Activated CD8-positive, alpha-beta T cell treated with anti-CD3 and anti-CD28 coated beads, Interleukin-2, amount 10 ng/mL, durations not matched to agents 7 days and 5 days (primary cell): ENCODE measurements around the gene CLEC16A. TPM values are rescaled to one million over a fixed set of nuclear protein-coding genes. Genes with fewer than 3 reads are reported as not detected.

Source experiments
- ATAC-seq: fragments of 150-1000 bp; cut with Tn5 transposase; one replicate; pipeline ENCODE4 v1.10.0; 2021; ENCODE audit warnings: moderate library complexity
- CTCF ChIA-PET: fragments of 350-600 bp; sonication (Branson Sonifier 250); formaldehyde crosslinking; loops from one replicate; lab custom pipeline; 2021; ENCODE audit warnings: antibody characterized with exemption; lab: Charles Lee
- POLR2A ChIA-PET: fragments of 350-600 bp; sonication (Branson Sonifier 250); formaldehyde crosslinking; loops from one replicate; lab custom pipeline; 2021; ENCODE audit warnings: antibody characterized with exemption; lab: Charles Lee
- DNase-seq: peaks from one replicate; pipeline ENCODE4 v3.0.0-alpha.2; 2020
- H3K27ac Mint-ChIP-seq: one replicate; pipeline ENCODE4 v1.8.0; 2021; ENCODE audit warnings: mild to moderate bottlenecking, mixed read lengths
- H3K27me3 Mint-ChIP-seq: one replicate; pipeline ENCODE4 v1.8.0; 2021; ENCODE audit warnings: low read depth, mixed read lengths
- H3K36me3 Mint-ChIP-seq: one replicate; pipeline ENCODE4 v1.8.0; 2021; ENCODE audit warnings: low read depth, mixed read lengths
- H3K4me1 Mint-ChIP-seq: one replicate; pipeline ENCODE4 v1.8.0; 2021; ENCODE audit warnings: low read depth, mixed read lengths
- H3K4me3 Mint-ChIP-seq: one replicate; pipeline ENCODE4 v1.8.0; 2021; ENCODE audit warnings: mild to moderate bottlenecking, mixed read lengths
- H3K9me3 Mint-ChIP-seq: one replicate; pipeline ENCODE4 v1.8.0; 2022; ENCODE audit warnings: mixed read lengths; ENCODE audit not compliant: insufficient read depth
- total RNA-seq, 2 experiments: library from RNA; stranded (reverse); gene quantifications; one replicate each; pipeline ENCODE4 v1.2.3, GENCODE V29; 2021

CLEC16A gene
- total RNA-seq, 2 experiments from 2014 or later, result 32.8 to 38.5 TPM

DNA sequence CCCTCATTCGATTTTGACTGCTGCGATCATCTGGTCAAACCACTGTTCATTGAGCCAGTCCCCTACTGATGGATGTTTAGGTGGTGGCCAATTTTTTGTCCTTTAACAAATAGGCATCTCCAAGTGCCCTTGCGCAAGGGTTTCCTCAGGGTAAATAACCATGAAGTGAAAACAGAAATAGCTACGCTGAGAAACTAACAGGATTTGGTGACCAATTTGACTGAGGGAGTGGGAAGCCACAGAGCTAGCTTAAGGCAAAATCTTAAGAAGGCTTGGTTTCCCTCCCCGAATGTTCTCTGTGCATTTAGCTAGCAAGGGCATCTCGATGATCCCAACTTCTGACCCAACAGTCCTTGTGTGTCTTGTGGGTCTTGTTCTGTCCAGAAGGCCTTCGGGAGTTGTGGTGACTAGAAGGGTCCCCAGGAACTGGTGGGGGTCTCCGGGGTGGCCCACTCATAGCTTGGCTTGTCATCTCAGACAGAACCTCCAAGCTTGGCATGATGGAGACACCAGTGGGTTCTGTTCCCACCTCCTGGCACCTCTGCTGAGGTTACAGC is 194.5 kb downstream of the CLEC16A start:
- Mint-ChIP-seq H3K36me3 (peaks cover 45% of the 10 kb centered on the region), H3K27ac (peak overlapping the region; percentile 88), H3K4me1 (peaks cover 90% of the 10 kb centered on the region), H3K4me3 (peak overlapping the region; percentile 57), H3K27me3 (no peaks in the 10 kb centered on the region), H3K9me3 (no peaks in the 10 kb centered on the region)
- ATAC-seq, result no peak
- CTCF ChIA-PET, result interaction anchor here (1.2 to 1.8 kb wide), 4 partner anchors 9 to 168 kb away, joined by 3 to 10 read pairs (median 4); no protein-coding TSS in a partner anchor
- no peak for DNase-seq
- POLR2A ChIA-PET, result interaction anchor here (0.9 to 1.3 kb wide), 2 partner anchors 13 to 34 kb away, joined by 3 read pairs; no protein-coding TSS in a partner anchor

DNA sequence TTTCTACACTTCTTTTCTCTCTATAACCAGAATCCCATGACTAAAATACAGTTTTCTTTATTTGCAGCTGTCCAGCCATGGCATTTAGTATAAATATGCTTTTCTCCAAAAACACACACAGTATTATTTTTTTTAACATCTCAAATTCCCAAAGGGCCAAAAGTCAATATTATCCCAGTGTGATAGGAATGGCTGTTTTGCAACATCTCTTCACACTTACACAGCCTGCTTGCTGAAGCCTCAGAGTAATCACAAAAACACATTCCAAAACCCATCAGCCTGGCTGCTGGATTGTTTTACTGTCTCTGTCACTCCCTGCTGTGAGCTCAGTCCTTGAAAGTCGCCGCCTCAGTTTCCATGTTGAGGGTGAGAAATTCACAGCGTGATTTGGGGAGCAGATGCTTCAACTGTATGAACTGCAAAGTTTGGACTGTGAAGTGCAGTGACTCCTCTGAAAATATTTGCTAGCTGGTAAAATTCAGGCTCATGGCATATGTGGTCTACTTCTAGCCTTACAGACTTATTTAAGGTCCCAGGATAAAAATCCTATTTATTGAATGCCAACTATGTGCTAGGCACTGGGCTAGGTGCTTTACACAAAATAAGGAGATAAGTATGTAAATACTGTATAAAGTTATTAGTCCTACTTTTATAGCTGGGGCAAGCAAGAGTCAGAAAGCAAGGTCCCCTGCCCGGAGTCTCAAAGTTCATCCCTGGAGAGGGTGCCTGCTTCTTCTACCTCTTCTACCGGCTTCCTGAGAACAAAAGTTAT is 195.1 kb downstream of the CLEC16A start:
- no peaks in the 10 kb centered on the region for H3K27me3 Mint-ChIP-seq
- peak overlapping the region; percentile 88 for H3K27ac Mint-ChIP-seq
- ChIA-PET CTCF (interaction anchor here (1.0 to 1.8 kb wide), 6 partner anchors 10 to 168 kb away, joined by 3 to 10 read pairs (median 4); no protein-coding TSS in a partner anchor), POLR2A (interaction anchor here (0.8 to 1.6 kb wide), 6 partner anchors 12 to 112 kb away, joined by 3 to 7 read pairs (median 3); no protein-coding TSS in a partner anchor)
- no peaks in the 10 kb centered on the region for H3K9me3 Mint-ChIP-seq
- peaks cover 44% of the 10 kb centered on the region for H3K36me3 Mint-ChIP-seq
- no peak for DNase-seq
- peak overlapping the region; percentile 57 for H3K4me3 Mint-ChIP-seq
- no peak for ATAC-seq
- H3K4me1 Mint-ChIP-seq, result peaks cover 93% of the 10 kb centered on the region

DNA sequence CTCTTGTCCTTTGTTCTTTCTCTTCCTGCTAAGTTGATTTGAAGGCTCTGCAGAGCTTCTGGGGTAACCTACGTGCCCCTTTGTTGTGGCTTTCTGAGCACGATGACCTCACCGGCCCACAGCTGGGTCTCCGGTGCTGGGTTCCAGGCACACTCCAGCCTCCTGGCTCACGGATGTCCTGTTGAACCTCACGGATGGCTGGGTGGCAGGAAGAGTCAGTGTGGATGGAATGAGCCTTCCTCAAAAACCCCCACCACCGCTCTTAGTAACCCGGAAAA is 195.7 kb downstream of the CLEC16A start:
- H3K36me3 Mint-ChIP-seq, result peaks cover 41% of the 10 kb centered on the region
- H3K27me3 Mint-ChIP-seq, result no peaks in the 10 kb centered on the region
- DNase-seq (peak; percentile 85), ATAC-seq (peak; percentile 90)
- H3K9me3 Mint-ChIP-seq, result no peaks in the 10 kb centered on the region
- H3K4me1 Mint-ChIP-seq, result peaks cover 88% of the 10 kb centered on the region
- ChIA-PET POLR2A (interaction anchor here (0.8 to 1.6 kb wide), 6 partner anchors 12 to 115 kb away, joined by 3 to 7 read pairs (median 3); no protein-coding TSS in a partner anchor), CTCF (interaction anchor here (1.0 to 1.8 kb wide), 5 partner anchors 11 to 115 kb away, joined by 3 to 10 read pairs (median 4); no protein-coding TSS in a partner anchor)
- H3K27ac Mint-ChIP-seq, result peak overlapping the region; percentile 88
- H3K4me3 Mint-ChIP-seq, result peak overlapping the region; percentile 57

DNA sequence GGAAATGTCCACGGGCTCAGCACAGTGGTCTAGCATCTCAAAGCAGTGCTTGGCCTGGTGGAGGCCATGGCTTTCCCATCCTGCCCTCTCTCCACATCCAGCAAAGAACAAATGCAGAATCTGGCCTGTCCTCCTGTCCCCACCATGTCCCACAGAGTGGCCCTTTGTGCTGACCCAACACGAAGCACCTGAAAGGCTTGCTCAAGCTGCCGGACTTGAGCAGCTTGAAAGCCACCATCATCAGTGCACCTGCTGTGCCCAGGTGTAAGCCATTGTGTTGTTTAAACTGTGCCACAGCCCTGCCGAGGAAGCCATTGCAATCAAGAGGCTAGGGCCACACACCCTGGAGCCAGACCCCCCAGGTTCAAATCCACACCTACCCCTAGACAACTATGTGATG is 196.1 kb downstream of the CLEC16A start:
- ChIA-PET POLR2A (interaction anchor here (0.8 to 1.6 kb wide), 6 partner anchors 11 to 115 kb away, joined by 3 to 7 read pairs (median 3); no protein-coding TSS in a partner anchor), CTCF (interaction anchor here (0.7 to 1.5 kb wide), 5 partner anchors 14 to 115 kb away, joined by 3 to 4 read pairs (median 3); no protein-coding TSS in a partner anchor)
- DNase-seq (no peak), ATAC-seq (no peak)
- no peaks in the 10 kb centered on the region for H3K27me3 Mint-ChIP-seq
- H3K36me3 Mint-ChIP-seq, result peaks cover 37% of the 10 kb centered on the region
- peaks cover 85% of the 10 kb centered on the region for H3K4me1 Mint-ChIP-seq
- H3K4me3 Mint-ChIP-seq, result peak overlapping the region; percentile 57
- H3K9me3 Mint-ChIP-seq, result no peaks in the 10 kb centered on the region
- H3K27ac Mint-ChIP-seq, result peak overlapping the region; percentile 88

DNA sequence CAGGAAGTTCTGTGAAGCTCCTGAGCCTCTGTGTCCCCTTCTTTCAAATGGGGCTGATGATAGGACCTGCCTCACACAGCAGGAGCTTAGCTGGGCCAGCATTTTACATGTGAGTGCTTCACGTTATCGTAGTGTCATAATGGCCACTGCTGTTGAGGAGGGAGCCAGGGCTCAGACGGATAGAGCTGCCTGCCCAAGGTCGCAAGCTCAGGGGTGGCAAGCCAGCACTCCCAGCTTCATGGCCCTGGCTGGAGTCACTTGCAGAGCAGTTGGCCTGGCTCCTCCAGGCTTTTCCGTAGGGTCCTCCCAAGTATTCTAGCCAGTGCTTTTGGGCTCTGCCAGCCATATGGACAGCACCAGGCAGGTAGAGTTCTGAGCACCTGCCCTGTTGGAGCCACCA is 196.5 kb downstream of the CLEC16A start:
- no peak overlapping the region for H3K4me3 Mint-ChIP-seq
- DNase-seq (no peak), ATAC-seq (no peak)
- CTCF ChIA-PET, result interaction anchor here (0.7 to 1.5 kb wide), 3 partner anchors 13 to 114 kb away, joined by 3 to 4 read pairs (median 4); no protein-coding TSS in a partner anchor
- no peaks in the 10 kb centered on the region for H3K27me3 Mint-ChIP-seq
- H3K4me1 Mint-ChIP-seq, result peaks cover 81% of the 10 kb centered on the region
- peaks cover 33% of the 10 kb centered on the region for H3K36me3 Mint-ChIP-seq
- POLR2A ChIA-PET, result interaction anchor here (1.0 to 1.6 kb wide), 4 partner anchors 47 to 114 kb away, joined by 3 to 7 read pairs (median 3); no protein-coding TSS in a partner anchor
- H3K27ac Mint-ChIP-seq, result peak overlapping the region; percentile 88
- H3K9me3 Mint-ChIP-seq, result no peaks in the 10 kb centered on the region

DNA sequence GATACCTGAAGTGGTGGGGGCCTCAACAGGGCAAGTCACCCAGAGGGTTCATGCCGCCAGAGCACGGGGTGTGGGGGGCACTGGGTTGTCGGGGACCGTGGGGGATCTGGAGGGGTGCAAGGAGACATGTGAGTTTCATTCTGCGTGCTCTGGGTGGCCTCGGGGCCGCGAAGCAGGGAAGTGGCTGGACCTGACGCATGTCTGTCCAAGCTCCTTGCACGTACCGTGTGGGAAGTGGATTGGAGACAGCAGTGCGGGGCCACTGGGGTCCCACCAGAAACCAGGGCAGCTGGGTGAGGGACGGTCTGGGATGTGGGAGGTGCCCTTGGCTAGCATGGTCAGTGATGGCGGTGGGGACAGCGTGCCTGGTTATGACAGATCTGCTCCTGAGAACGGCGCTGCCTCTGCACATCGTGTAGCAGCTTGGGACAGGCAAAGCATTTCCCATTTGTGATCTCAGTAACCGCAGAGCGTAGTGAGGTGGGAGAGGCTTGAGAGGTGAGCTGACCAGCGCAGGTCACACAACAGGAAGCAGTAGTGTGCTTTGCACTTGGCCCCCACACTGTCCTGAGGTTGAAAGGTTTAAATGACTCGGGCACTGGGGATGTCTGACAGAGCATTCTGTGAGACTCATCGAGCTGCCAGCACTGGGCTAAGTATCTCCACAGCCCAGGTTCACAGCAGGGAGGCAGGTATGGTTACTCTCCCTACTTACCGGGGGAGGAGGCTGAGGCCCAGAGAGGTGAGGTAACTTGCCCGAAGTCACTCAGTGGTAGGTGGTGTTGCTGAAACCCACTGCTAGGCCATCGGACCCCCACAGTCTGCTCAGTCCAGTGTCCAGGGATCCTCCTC is 197.3 kb downstream of the CLEC16A start:
- H3K27ac Mint-ChIP-seq, result peak overlapping the region; percentile 88
- H3K27me3 Mint-ChIP-seq, result no peaks in the 10 kb centered on the region
- H3K4me3 Mint-ChIP-seq, result no peak overlapping the region
- no peak for DNase-seq
- peaks cover 28% of the 10 kb centered on the region for H3K36me3 Mint-ChIP-seq
- H3K4me1 Mint-ChIP-seq, result peaks cover 73% of the 10 kb centered on the region
- ChIA-PET POLR2A (interaction anchor here (1.0 to 1.1 kb wide), 2 partner anchors 27 to 51 kb away, joined by 3 read pairs; no protein-coding TSS in a partner anchor), CTCF (interaction anchor here (0.8 to 1.7 kb wide), 5 partner anchors 11 to 170 kb away, joined by 3 to 4 read pairs (median 3); partner anchors contain the start of gene SOCS1)
- H3K9me3 Mint-ChIP-seq, result no peaks in the 10 kb centered on the region
- ATAC-seq, result no peak

- peak overlapping the region; percentile 75 for H3K27ac Mint-ChIP-seq
- no peak overlapping the region for H3K4me3 Mint-ChIP-seq
These were observed 197.9 kb downstream of the CLEC16A start for GRCh38 chr16:11142261-11142630.

DNA sequence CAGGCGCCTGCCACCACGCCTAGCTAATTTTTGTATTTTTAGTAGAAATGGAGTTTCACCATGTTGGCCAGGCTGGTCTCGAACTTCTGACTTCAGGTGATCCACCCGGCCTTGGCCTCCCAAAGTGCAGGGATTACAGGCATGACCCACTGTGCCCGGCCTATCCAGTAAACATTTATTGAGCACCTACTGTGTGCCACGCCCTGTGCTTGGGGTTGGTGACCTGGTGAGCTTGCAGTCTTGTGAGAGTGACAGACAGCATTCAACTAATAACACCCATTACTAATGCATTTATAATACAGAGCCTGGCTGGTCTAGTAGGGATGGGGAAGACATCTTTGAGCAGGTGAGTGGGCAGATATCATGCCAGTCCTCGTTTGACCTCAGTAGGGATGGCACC is 198.6 kb downstream of the CLEC16A start:
- Mint-ChIP-seq H3K27me3 (no peaks in the 10 kb centered on the region), H3K4me1 (peaks cover 65% of the 10 kb centered on the region), H3K36me3 (peaks cover 22% of the 10 kb centered on the region), H3K27ac (peak overlapping the region; percentile 36), H3K9me3 (no peaks in the 10 kb centered on the region), H3K4me3 (no peak overlapping the region)
- CTCF ChIA-PET, result interaction anchor here (0.9 to 1.7 kb wide), 3 partner anchors 9 to 113 kb away, joined by 3 read pairs; partner anchors contain the start of gene SOCS1
- ATAC-seq, result no peak
- DNase-seq, result no peak
- POLR2A ChIA-PET, result interaction anchor here (0.9 to 1.0 kb wide), 2 partner anchors 10 to 28 kb away, joined by 3 read pairs; no protein-coding TSS in a partner anchor

More at GRCh38 chr16:11142261-11142630, 197.9 kb downstream of the CLEC16A start:
- Mint-ChIP-seq H3K9me3 (no peaks in the 10 kb centered on the region), H3K36me3 (peaks cover 22% of the 10 kb centered on the region), H3K4me1 (peaks cover 67% of the 10 kb centered on the region), H3K27me3 (no peaks in the 10 kb centered on the region)
- POLR2A ChIA-PET, result interaction anchor here (1.0 kb wide), 1 partner anchor 27 kb away, joined by 3 read pairs; no protein-coding TSS in a partner anchor
- ATAC-seq (no peak), DNase-seq (no peak)
- CTCF ChIA-PET, result interaction anchor here (0.8 to 1.7 kb wide), 5 partner anchors 10 to 171 kb away, joined by 3 read pairs; partner anchors contain the start of gene SOCS1

GRCh38 chr16:11143372-11144035 is 199.1 kb downstream of the CLEC16A start:
- CTCF ChIA-PET, result interaction anchor here (1.3 to 1.7 kb wide), 3 partner anchors 18 to 199 kb away, joined by 3 to 10 read pairs (median 3); partner anchors contain the start of genes CLEC16A and SOCS1
- DNase-seq, result no peak

DNA sequence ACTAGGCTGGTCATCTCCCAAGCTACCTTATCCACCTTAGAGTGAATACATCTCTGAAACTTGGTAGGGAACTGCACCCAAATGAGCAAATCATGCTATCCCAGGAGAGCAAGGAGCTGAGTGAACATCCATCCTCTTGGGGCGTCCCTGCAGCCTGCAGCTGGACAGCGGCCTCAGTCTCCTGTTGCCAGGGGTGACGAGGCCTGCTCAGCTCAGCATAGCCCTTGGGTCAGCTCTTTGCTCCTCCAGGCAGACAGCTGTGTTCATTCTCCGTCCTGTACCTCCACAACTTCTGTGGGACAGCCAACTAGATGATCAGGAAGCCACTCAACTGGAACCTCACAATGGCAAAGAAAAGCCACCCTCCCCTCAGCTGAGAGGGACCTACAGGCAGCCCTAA is 199.8 kb downstream of the CLEC16A start:
- H3K9me3 Mint-ChIP-seq, result no peaks in the 10 kb centered on the region
- ATAC-seq (no peak), DNase-seq (no peak)
- peaks cover 63% of the 10 kb centered on the region for H3K4me1 Mint-ChIP-seq
- POLR2A ChIA-PET, result interaction anchor here (0.9 to 1.4 kb wide), 3 partner anchors 11 to 111 kb away, joined by 3 read pairs; no protein-coding TSS in a partner anchor
- H3K36me3 Mint-ChIP-seq, result peaks cover 20% of the 10 kb centered on the region
- no peaks in the 10 kb centered on the region for H3K27me3 Mint-ChIP-seq
- CTCF ChIA-PET, result interaction anchor here (1.3 to 1.6 kb wide), 2 partner anchors 17 to 199 kb away, joined by 3 to 10 read pairs; partner anchors contain the start of gene CLEC16A
- no peak overlapping the region for H3K27ac Mint-ChIP-seq
- no peak overlapping the region for H3K4me3 Mint-ChIP-seq

More at GRCh38 chr16:11143372-11144035, 199.1 kb downstream of the CLEC16A start:
- Mint-ChIP-seq H3K4me3 (no peak overlapping the region), H3K27ac (peak overlapping the region; percentile 36), H3K4me1 (peaks cover 65% of the 10 kb centered on the region), H3K36me3 (peaks cover 20% of the 10 kb centered on the region), H3K27me3 (no peaks in the 10 kb centered on the region), H3K9me3 (no peaks in the 10 kb centered on the region)
- POLR2A ChIA-PET, result interaction anchor here (0.9 to 1.4 kb wide), 3 partner anchors 10 to 112 kb away, joined by 3 read pairs; no protein-coding TSS in a partner anchor
- ATAC-seq, result no peak
